IPS-20b (cell line): ENCODE results near the gene PTEN.

Experiments used
- H3K27ac ChIP-seq: one replicate; pipeline ENCODE4 v1.5.1; 2013; ENCODE audit warnings: low read length
- H3K27me3 ChIP-seq: 2 replicates; pipeline ENCODE4 v1.6.1; 2013; ENCODE audit warnings: mild to moderate bottlenecking, low read length, inconsistent platforms; ENCODE audit not compliant: insufficient read depth
- H3K36me3 ChIP-seq: 2 replicates; pipeline ENCODE4 v1.6.1; 2013; ENCODE audit warnings: low read depth, mild to moderate bottlenecking, inconsistent platforms, low read length, moderate library complexity; ENCODE audit not compliant: insufficient read depth
- H3K4me1 ChIP-seq: 2 replicates; pipeline ENCODE4 v1.6.1; 2013; ENCODE audit warnings: mild to moderate bottlenecking, control low read depth, inconsistent platforms, low read length, moderate library complexity; ENCODE audit not compliant: insufficient read depth
- H3K4me3 ChIP-seq: 2 replicates; pipeline ENCODE4 v1.5.1; 2013; ENCODE audit warnings: mild to moderate bottlenecking, low read length, inconsistent platforms
- H3K9ac ChIP-seq: 2 replicates; pipeline ENCODE4 v1.6.1; 2013; ENCODE audit warnings: low read depth, mild to moderate bottlenecking, inconsistent platforms, low read length, moderate library complexity
- H3K9me3 ChIP-seq: 2 replicates; pipeline ENCODE4 v1.6.1; 2013; ENCODE audit warnings: mild to moderate bottlenecking, low read depth, low read length, inconsistent platforms; ENCODE audit not compliant: insufficient read depth

PTEN gene

GRCh38 chr10:87961314-87961713, 97.9 kb downstream of the PTEN start:
- Histone ChIP-seq H3K36me3 (peaks cover 48% of the 10 kb centered on the region), H3K4me1 (no peaks in the 10 kb centered on the region), H3K9ac (no peak overlapping the region), H3K9me3 (no peaks in the 10 kb centered on the region), H3K27ac (no peak overlapping the region), H3K27me3 (no peaks in the 10 kb centered on the region), H3K4me3 (no peak overlapping the region)

- no peaks in the 10 kb centered on the region for H3K27me3 ChIP-seq
- no peak overlapping the region for H3K27ac ChIP-seq
- peaks cover 21% of the 10 kb centered on the region for H3K4me1 ChIP-seq
- no peak overlapping the region for H3K9ac ChIP-seq
- H3K4me3 ChIP-seq, result no peak overlapping the region
- H3K36me3 ChIP-seq, result peaks cover 18% of the 10 kb centered on the region
- H3K9me3 ChIP-seq, result no peaks in the 10 kb centered on the region
Measured at GRCh38 chr10:87966459-87966858, 103.0 kb downstream of the PTEN start.

GRCh38 chr10:87973635-87974034, 110.2 kb downstream of the PTEN start:
- peak overlapping the region; percentile 83 for H3K27ac ChIP-seq
- H3K9ac ChIP-seq, result peak overlapping the region; percentile 72; the same call in 1 of the 2 replicates
- H3K4me1 ChIP-seq, result peaks cover 76% of the 10 kb centered on the region
- H3K36me3 ChIP-seq, result no peaks in the 10 kb centered on the region
- peak overlapping the region; percentile 48 for H3K4me3 ChIP-seq
- no peaks in the 10 kb centered on the region for H3K9me3 ChIP-seq
- H3K27me3 ChIP-seq, result no peaks in the 10 kb centered on the region

- Histone ChIP-seq H3K4me1 (peaks cover 74% of the 10 kb centered on the region), H3K27me3 (no peaks in the 10 kb centered on the region), H3K4me3 (peak overlapping the region; percentile 48), H3K27ac (peak overlapping the region; percentile 83), H3K9me3 (no peaks in the 10 kb centered on the region), H3K9ac (peak overlapping the region; percentile 72; the same call in 1 of the 2 replicates), H3K36me3 (no peaks in the 10 kb centered on the region)
Measured at GRCh38 chr10:87974130-87974529, 110.7 kb downstream of the PTEN start.

GRCh38 chr10:87974769-87975168, 111.3 kb downstream of the PTEN start:
- Histone ChIP-seq H3K9me3 (no peaks in the 10 kb centered on the region), H3K4me1 (peaks cover 68% of the 10 kb centered on the region), H3K27me3 (no peaks in the 10 kb centered on the region), H3K36me3 (no peaks in the 10 kb centered on the region), H3K9ac (peak overlapping the region; percentile 72), H3K27ac (peak overlapping the region; percentile 96), H3K4me3 (0 out of 2 replicates have a peak overlapping the region, but pooled peaks have one; percentile 48)

- Histone ChIP-seq H3K36me3 (no peaks in the 10 kb centered on the region), H3K27me3 (no peaks in the 10 kb centered on the region), H3K9me3 (no peaks in the 10 kb centered on the region), H3K4me1 (peaks cover 57% of the 10 kb centered on the region), H3K9ac (peak overlapping the region; percentile 6; the same call in 1 of the 2 replicates), H3K27ac (no peak overlapping the region), H3K4me3 (no peak overlapping the region)
Measured at GRCh38 chr10:87976101-87976743, 112.8 kb downstream of the PTEN start.

GRCh38 chr10:87978166-87978565, 114.7 kb downstream of the PTEN start:
- Histone ChIP-seq H3K36me3 (no peaks in the 10 kb centered on the region), H3K9ac (no peak overlapping the region), H3K9me3 (no peaks in the 10 kb centered on the region), H3K27me3 (no peaks in the 10 kb centered on the region), H3K27ac (no peak overlapping the region), H3K4me3 (no peak overlapping the region), H3K4me1 (peaks cover 42% of the 10 kb centered on the region; the same call in 1 of the 2 replicates)

- Histone ChIP-seq H3K9me3 (no peaks in the 10 kb centered on the region), H3K4me1 (peaks cover 28% of the 10 kb centered on the region; the same call in 1 of the 2 replicates), H3K27ac (no peak overlapping the region), H3K9ac (no peak overlapping the region), H3K4me3 (no peak overlapping the region), H3K36me3 (no peaks in the 10 kb centered on the region), H3K27me3 (no peaks in the 10 kb centered on the region)
Measured at GRCh38 chr10:87979847-87980246, 116.4 kb downstream of the PTEN start.

GRCh38 chr10:87983716-87984115, 120.3 kb downstream of the PTEN start:
- Histone ChIP-seq H3K9ac (no peak overlapping the region), H3K4me1 (peaks cover under 1% of the 10 kb centered on the region; the same call in 1 of the 2 replicates), H3K27me3 (no peaks in the 10 kb centered on the region), H3K36me3 (no peaks in the 10 kb centered on the region), H3K4me3 (no peak overlapping the region), H3K27ac (no peak overlapping the region), H3K9me3 (no peaks in the 10 kb centered on the region)

- H3K9ac ChIP-seq, result no peak overlapping the region
- H3K4me3 ChIP-seq, result no peak overlapping the region
- H3K27ac ChIP-seq, result no peak overlapping the region
- H3K36me3 ChIP-seq, result no peaks in the 10 kb centered on the region
- H3K27me3 ChIP-seq, result no peaks in the 10 kb centered on the region
- H3K9me3 ChIP-seq, result no peaks in the 10 kb centered on the region
- H3K4me1 ChIP-seq, result peaks cover 3% of the 10 kb centered on the region; the same call in 1 of the 2 replicates
Measured at GRCh38 chr10:87987206-87987605, 123.8 kb downstream of the PTEN start.

GRCh38 chr10:87991946-87992345, 128.5 kb downstream of the PTEN start:
- Histone ChIP-seq H3K36me3 (no peaks in the 10 kb centered on the region), H3K9me3 (no peaks in the 10 kb centered on the region), H3K4me1 (peaks cover 3% of the 10 kb centered on the region; the same call in 1 of the 2 replicates), H3K9ac (no peak overlapping the region), H3K4me3 (no peak overlapping the region), H3K27me3 (no peaks in the 10 kb centered on the region), H3K27ac (no peak overlapping the region)

- Histone ChIP-seq H3K36me3 (no peaks in the 10 kb centered on the region), H3K27ac (no peak overlapping the region)
Measured at GRCh38 chr10:88004451-88004850, 141.0 kb downstream of the PTEN start.

More at GRCh38 chr10:88004451-88004850, 141.0 kb downstream of the PTEN start:
- Histone ChIP-seq H3K9ac (no peak overlapping the region), H3K4me1 (no peaks in the 10 kb centered on the region), H3K4me3 (no peak overlapping the region), H3K27me3 (no peaks in the 10 kb centered on the region), H3K9me3 (no peaks in the 10 kb centered on the region)
